ENCODE results near the gene TECPR1. TPM values are rescaled to one million over a fixed set of nuclear protein-coding genes. Genes with fewer than 3 reads are reported as not detected.

Gene TECPR1
- total RNA-seq, 1 donor from 2014 or later, result 10.8 TPM

- Histone ChIP-seq H4K20me1 (ENCODE audit: low read depth) (no peaks in the 10 kb centered on the region), H3K9ac (no peak overlapping the region), H3F3A (ENCODE audit: low read depth) (no peaks in the 10 kb centered on the region), H3K27me3 (no peaks in the 10 kb centered on the region), H2AFZ (replicated peaks) (no peak overlapping the region), H3K9me3 (ENCODE audit: low read depth) (no peaks in the 10 kb centered on the region), H3K36me3 (peaks cover 4% of the 10 kb centered on the region), H3K27ac (no peak overlapping the region), H3K79me2 (ENCODE audit: low read depth) (no peaks in the 10 kb centered on the region), H3K4me1 (no peaks in the 10 kb centered on the region), H3K4me3 (no peak overlapping the region), H3K4me2 (no peak overlapping the region)
- no peak overlapping the region for H3K27ac Mint-ChIP-seq
- no peak for DNase-seq (ENCODE audit: low spot score)
- H3K36me3 Mint-ChIP-seq, result peaks cover 8% of the 10 kb centered on the region
- peaks cover 13% of the 10 kb centered on the region for H3K4me1 Mint-ChIP-seq
- no peak overlapping the region for H3K4me3 Mint-ChIP-seq
- no peak for TF ChIP-seq EZH2phosphoT487 (IDR thresholded peaks at IDR 0.05)
- TF ChIP-seq CTCF (IDR thresholded peaks at IDR 0.05), result no peak
- no peak for TF ChIP-seq EZH2 (IDR thresholded peaks at IDR 0.05)
- peaks cover 3% of the 10 kb centered on the region for H3K27me3 Mint-ChIP-seq (ENCODE audit: insufficient read depth, low read depth)
- H3K9me3 Mint-ChIP-seq, result no peaks in the 10 kb centered on the region
Observed at GRCh38 chr7:98175260-98175940, 76.6 kb downstream of the TECPR1 start.

- Histone ChIP-seq H3K9me3 (ENCODE audit: low read depth) (no peaks in the 10 kb centered on the region), H3K4me1 (no peaks in the 10 kb centered on the region), H3K27ac (no peak overlapping the region), H2AFZ (replicated peaks) (no peak overlapping the region), H3K79me2 (ENCODE audit: low read depth) (no peaks in the 10 kb centered on the region), H4K20me1 (ENCODE audit: low read depth) (no peaks in the 10 kb centered on the region), H3K9ac (no peak overlapping the region), H3K4me2 (no peak overlapping the region), H3K4me3 (no peak overlapping the region), H3F3A (ENCODE audit: low read depth) (no peaks in the 10 kb centered on the region), H3K27me3 (no peaks in the 10 kb centered on the region), H3K36me3 (peaks cover 4% of the 10 kb centered on the region)
- Mint-ChIP-seq H3K4me1 (peaks cover 16% of the 10 kb centered on the region), H3K36me3 (peaks cover 4% of the 10 kb centered on the region), H3K4me3 (no peak overlapping the region), H3K27me3 (ENCODE audit: insufficient read depth, low read depth) (peaks cover 3% of the 10 kb centered on the region), H3K9me3 (no peaks in the 10 kb centered on the region), H3K27ac (no peak overlapping the region)
- TF ChIP-seq EZH2phosphoT487 (IDR thresholded peaks at IDR 0.05) (no peak), EZH2 (IDR thresholded peaks at IDR 0.05) (no peak), CTCF (IDR thresholded peaks at IDR 0.05) (no peak)
- no peak for DNase-seq (ENCODE audit: low spot score)
Observed at GRCh38 chr7:98174334-98175259, 77.4 kb downstream of the TECPR1 start.

GRCh38 chr7:98171449-98171848 lies 80.6 kb downstream of the TECPR1 start:
- H3K27ac Mint-ChIP-seq, result peak overlapping the region; percentile 65
- H3K4me3 ChIP-seq, result no peak overlapping the region
- DNase-seq (ENCODE audit: low spot score), result no peak

More at GRCh38 chr7:98171449-98171848, 80.6 kb downstream of the TECPR1 start:
- Mint-ChIP-seq H3K4me3 (no peak overlapping the region), H3K4me1 (peaks cover 20% of the 10 kb centered on the region), H3K27me3 (ENCODE audit: insufficient read depth, low read depth) (peaks cover 3% of the 10 kb centered on the region), H3K9me3 (no peaks in the 10 kb centered on the region), H3K36me3 (peaks cover 4% of the 10 kb centered on the region)
- H3K36me3 ChIP-seq, result peaks cover 4% of the 10 kb centered on the region
- H3K9ac ChIP-seq, result no peak overlapping the region
- H3K27me3 ChIP-seq, result no peaks in the 10 kb centered on the region
- peaks cover 13% of the 10 kb centered on the region for H4K20me1 ChIP-seq (ENCODE audit: low read depth)
- H3F3A ChIP-seq (ENCODE audit: low read depth), result no peaks in the 10 kb centered on the region
- no peaks in the 10 kb centered on the region for H3K4me1 ChIP-seq
- no peak overlapping the region for H3K27ac ChIP-seq
- H3K9me3 ChIP-seq (ENCODE audit: low read depth), result no peaks in the 10 kb centered on the region
- H3K79me2 ChIP-seq (ENCODE audit: low read depth), result no peaks in the 10 kb centered on the region
- H3K4me2 ChIP-seq, result no peak overlapping the region
- H2AFZ ChIP-seq (replicated peaks), result no peak overlapping the region
- TF ChIP-seq EZH2phosphoT487 (IDR thresholded peaks at IDR 0.05) (no peak), CTCF (IDR thresholded peaks at IDR 0.05) (no peak), EZH2 (IDR thresholded peaks at IDR 0.05) (no peak)

Data from neural progenitor cell (in vitro differentiated cells).